ENCODE results near the gene WNT5A. TPM values are rescaled to one million over a fixed set of nuclear protein-coding genes. Genes with fewer than 3 reads are reported as not detected.

WNT5A gene
- total and polyA plus RNA-seq, 2 donors (not counting 3 experiments of a cell fraction or from before 2014, with no cell fraction given) = 0.08 to 0.33 TPM

- FAIRE-seq (no peak), DNase-seq (ENCODE audit: low read depth, low spot score) (no peak)
- H3K36me3 ChIP-seq (ENCODE audit: control insufficient read depth in 2 of 2, extremely low read depth in 1 of 2, insufficient read depth in 2 of 2, low read length in 2 of 2) = no peaks in the 10 kb centered on the region
- ChIA-PET CTCF (no interaction called here), POLR2A (no interaction called here)
- H4K20me1 ChIP-seq (replicated peaks; ENCODE audit: control insufficient read depth, extremely low read depth, insufficient read depth, low read length) = no peaks in the 10 kb centered on the region
- H3K9me1 ChIP-seq (replicated peaks; ENCODE audit: control insufficient read depth, extremely low read depth, insufficient read depth, low read length) = no peaks in the 10 kb centered on the region
- no peaks in the 10 kb centered on the region for H3K27me3 ChIP-seq (ENCODE audit: control insufficient read depth in 2 of 2, insufficient read depth in 2 of 2, low read length in 2 of 2)
- H3K4me2 ChIP-seq (ENCODE audit: insufficient read depth, low read length) = no peak overlapping the region
- dilution Hi-C loops (cut with MboI; ENCODE audit: extremely low pct_ligation_motif_present, low sequenced_read_pairs) (no loop called here), intact Hi-C loops (cut with micrococcal nuclease) (no loop called here)
- no peaks in the 10 kb centered on the region for H3K4me1 ChIP-seq (ENCODE audit: control insufficient read depth, extremely low read depth, insufficient read depth, low read length)
- no peaks in the 10 kb centered on the region for H3K79me2 ChIP-seq (ENCODE audit: control insufficient read depth, insufficient read depth, low read length)
- no peak overlapping the region for H3K4me3 ChIP-seq (replicated peaks in 1 of 3; ENCODE audit: insufficient read depth in 1 of 3, low read depth in 1 of 3, low read length in 3 of 3)
- H3K9ac ChIP-seq (replicated peaks; ENCODE audit: extremely low read depth, insufficient read depth, low read length) = no peak overlapping the region
- TF ChIP-seq EZH2 (IDR thresholded peaks at IDR 0.05; ENCODE audit: borderline replicate concordance, low read depth, low read length, severe bottlenecking) = no peak
- TF ChIP-seq, protein P1, sequence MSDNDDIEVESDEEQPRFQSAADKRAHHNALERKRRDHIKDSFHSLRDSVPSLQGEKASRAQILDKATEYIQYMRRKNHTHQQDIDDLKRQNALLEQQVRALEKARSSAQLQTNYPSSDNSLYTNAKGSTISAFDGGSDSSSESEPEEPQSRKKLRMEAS (IDR thresholded peaks at IDR 0.05; ENCODE audit: insufficient read depth, insufficient read length) = no peak
- TF ChIP-seq JUN (IDR thresholded peaks at IDR 0.05; ENCODE audit: borderline replicate concordance, insufficient read depth, insufficient read length, low read depth) = no peak
- no peak for TF ChIP-seq POLR2AphosphoS5 (IDR thresholded peaks at IDR 0.05; ENCODE audit: insufficient read depth, low read depth, low read length)
- no peak for TF ChIP-seq FOS (IDR thresholded peaks at IDR 0.05; ENCODE audit: borderline replicate concordance, insufficient read depth, low read length)
- TF ChIP-seq GATA2 (IDR thresholded peaks at IDR 0.05; ENCODE audit: insufficient read depth, insufficient read length, low read depth, low read length) = no peak
- no peak overlapping the region for H2AFZ ChIP-seq (ENCODE audit: low read depth, low read length)
- no TSS peak for BruUV-seq (replicated peaks)
- H3K9me3 ChIP-seq (replicated peaks; ENCODE audit: control insufficient read depth, insufficient read depth, low read length) = no peaks in the 10 kb centered on the region
- no peak overlapping the region for H3K27ac ChIP-seq (ENCODE audit: insufficient read depth, low read depth, low read length)
Measured at GRCh38 chr3:55459838-55460237, 27.3 kb downstream of the WNT5A start.

DNA sequence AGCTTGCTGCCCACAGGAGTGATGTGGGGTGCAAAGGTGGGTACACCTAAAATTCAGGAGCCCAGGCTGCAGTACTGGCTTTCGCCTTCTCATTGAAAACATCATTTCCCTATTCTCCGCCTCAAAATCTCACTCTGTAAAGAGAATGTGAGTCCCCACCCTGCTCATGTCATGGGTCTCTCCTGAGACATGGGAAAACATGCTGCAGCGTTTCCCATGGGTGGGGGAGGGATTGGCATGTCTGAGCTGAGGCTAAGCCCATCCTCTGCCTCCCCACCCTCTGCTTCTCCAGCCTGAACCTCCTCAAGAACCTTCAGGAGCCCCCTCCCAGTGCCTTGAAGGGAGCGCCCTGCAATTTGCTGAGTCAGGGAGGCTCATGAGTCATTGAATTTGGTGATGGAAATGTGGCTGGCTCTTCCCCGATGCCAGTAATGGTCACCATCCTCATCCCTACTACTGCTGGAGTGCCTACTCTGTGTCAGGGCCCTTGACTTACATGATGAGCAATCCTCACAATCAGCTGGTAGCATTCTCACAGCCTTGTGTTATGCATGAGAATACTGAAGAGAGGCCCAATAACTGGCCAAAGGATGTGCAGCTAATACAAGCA is 28.8 kb downstream of the WNT5A start:
- dilution Hi-C loops (cut with MboI; ENCODE audit: extremely low pct_ligation_motif_present, low sequenced_read_pairs) (no loop called here), intact Hi-C loops (cut with micrococcal nuclease) (no loop called here)
- H3K79me2 ChIP-seq (ENCODE audit: control insufficient read depth, insufficient read depth, low read length) = no peaks in the 10 kb centered on the region
- H3K9me1 ChIP-seq (replicated peaks; ENCODE audit: control insufficient read depth, extremely low read depth, insufficient read depth, low read length) = no peaks in the 10 kb centered on the region
- no peak overlapping the region for H3K9ac ChIP-seq (replicated peaks; ENCODE audit: extremely low read depth, insufficient read depth, low read length)
- no peak for TF ChIP-seq POLR2A (IDR thresholded peaks at IDR 0.05; ENCODE audit: low read depth, low read length)
- no peak for TF ChIP-seq FOS (IDR thresholded peaks at IDR 0.05; ENCODE audit: borderline replicate concordance, insufficient read depth, low read length)
- no peak for TF ChIP-seq EZH2 (IDR thresholded peaks at IDR 0.05; ENCODE audit: borderline replicate concordance, low read depth, low read length, severe bottlenecking)
- TF ChIP-seq POLR2AphosphoS5 (IDR thresholded peaks at IDR 0.05; ENCODE audit: insufficient read depth, low read depth, low read length) = no peak
- no peak for TF ChIP-seq CTCF (IDR thresholded peaks at IDR 0.05; ENCODE audit: extremely low read depth in 1 of 2, insufficient read depth in 1 of 2, low read depth in 1 of 2, low read length in 2 of 2)
- TF ChIP-seq, protein P1 (IDR thresholded peaks at IDR 0.05; ENCODE audit: insufficient read depth, insufficient read length) = no peak
- no peak for TF ChIP-seq JUN (IDR thresholded peaks at IDR 0.05; ENCODE audit: borderline replicate concordance, insufficient read depth, insufficient read length, low read depth)
- TF ChIP-seq GATA2 (IDR thresholded peaks at IDR 0.05; ENCODE audit: insufficient read depth, insufficient read length, low read depth, low read length) = no peak
- TF ChIP-seq MYC (IDR thresholded peaks at IDR 0.05; ENCODE audit: low read depth, low read length) = no peak
- H2AFZ ChIP-seq (ENCODE audit: low read depth, low read length) = no peak overlapping the region
- no peak overlapping the region for H3K4me3 ChIP-seq (replicated peaks in 1 of 3; ENCODE audit: insufficient read depth in 1 of 3, low read depth in 1 of 3, low read length in 3 of 3)
- no peaks in the 10 kb centered on the region for H3K36me3 ChIP-seq (ENCODE audit: control insufficient read depth in 2 of 2, extremely low read depth in 1 of 2, insufficient read depth in 2 of 2, low read length in 2 of 2)
- no peaks in the 10 kb centered on the region for H3K27me3 ChIP-seq (ENCODE audit: control insufficient read depth in 2 of 2, insufficient read depth in 2 of 2, low read length in 2 of 2)
- DNase-seq (ENCODE audit: low read depth, low spot score) (no peak), FAIRE-seq (no peak)
- POLR2A ChIA-PET = no interaction called here
- H3K27ac ChIP-seq (ENCODE audit: insufficient read depth, low read depth, low read length) = no peak overlapping the region
- no peak overlapping the region for H3K4me2 ChIP-seq (ENCODE audit: insufficient read depth, low read length)
- no peaks in the 10 kb centered on the region for H3K9me3 ChIP-seq (replicated peaks; ENCODE audit: control insufficient read depth, insufficient read depth, low read length)
- CTCF ChIA-PET = no interaction called here
- no peaks in the 10 kb centered on the region for H3K4me1 ChIP-seq (ENCODE audit: control insufficient read depth, extremely low read depth, insufficient read depth, low read length)
- H4K20me1 ChIP-seq (replicated peaks; ENCODE audit: control insufficient read depth, extremely low read depth, insufficient read depth, low read length) = no peaks in the 10 kb centered on the region
- no TSS peak for BruUV-seq (replicated peaks)

All from endothelial cell of umbilical vein (primary cell).